ENCODE data around the gene LRRC14B.

- TF ChIP-seq, protein P1, sequence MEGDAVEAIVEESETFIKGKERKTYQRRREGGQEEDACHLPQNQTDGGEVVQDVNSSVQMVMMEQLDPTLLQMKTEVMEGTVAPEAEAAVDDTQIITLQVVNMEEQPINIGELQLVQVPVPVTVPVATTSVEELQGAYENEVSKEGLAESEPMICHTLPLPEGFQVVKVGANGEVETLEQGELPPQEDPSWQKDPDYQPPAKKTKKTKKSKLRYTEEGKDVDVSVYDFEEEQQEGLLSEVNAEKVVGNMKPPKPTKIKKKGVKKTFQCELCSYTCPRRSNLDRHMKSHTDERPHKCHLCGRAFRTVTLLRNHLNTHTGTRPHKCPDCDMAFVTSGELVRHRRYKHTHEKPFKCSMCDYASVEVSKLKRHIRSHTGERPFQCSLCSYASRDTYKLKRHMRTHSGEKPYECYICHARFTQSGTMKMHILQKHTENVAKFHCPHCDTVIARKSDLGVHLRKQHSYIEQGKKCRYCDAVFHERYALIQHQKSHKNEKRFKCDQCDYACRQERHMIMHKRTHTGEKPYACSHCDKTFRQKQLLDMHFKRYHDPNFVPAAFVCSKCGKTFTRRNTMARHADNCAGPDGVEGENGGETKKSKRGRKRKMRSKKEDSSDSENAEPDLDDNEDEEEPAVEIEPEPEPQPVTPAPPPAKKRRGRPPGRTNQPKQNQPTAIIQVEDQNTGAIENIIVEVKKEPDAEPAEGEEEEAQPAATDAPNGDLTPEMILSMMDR (IDR thresholded peaks at IDR 0.05), result no peak
- no peak for TF ChIP-seq EZH2 (IDR thresholded peaks at IDR 0.05)
These were observed 16.3 kb upstream of the LRRC14B start for GRCh38 chr5:174876-175465.

All from neural progenitor cell (in vitro differentiated cells).